NCI-H1417 treated with DMSO at 0.1 percent for 48 hours (cell line): ENCODE results near the gene ZCCHC24.

Experiments used
- DNase-seq: peaks from one replicate; lab custom pipeline; 2025; lab: John Stamatoyannopoulos, UW

Gene ZCCHC24

DNA sequence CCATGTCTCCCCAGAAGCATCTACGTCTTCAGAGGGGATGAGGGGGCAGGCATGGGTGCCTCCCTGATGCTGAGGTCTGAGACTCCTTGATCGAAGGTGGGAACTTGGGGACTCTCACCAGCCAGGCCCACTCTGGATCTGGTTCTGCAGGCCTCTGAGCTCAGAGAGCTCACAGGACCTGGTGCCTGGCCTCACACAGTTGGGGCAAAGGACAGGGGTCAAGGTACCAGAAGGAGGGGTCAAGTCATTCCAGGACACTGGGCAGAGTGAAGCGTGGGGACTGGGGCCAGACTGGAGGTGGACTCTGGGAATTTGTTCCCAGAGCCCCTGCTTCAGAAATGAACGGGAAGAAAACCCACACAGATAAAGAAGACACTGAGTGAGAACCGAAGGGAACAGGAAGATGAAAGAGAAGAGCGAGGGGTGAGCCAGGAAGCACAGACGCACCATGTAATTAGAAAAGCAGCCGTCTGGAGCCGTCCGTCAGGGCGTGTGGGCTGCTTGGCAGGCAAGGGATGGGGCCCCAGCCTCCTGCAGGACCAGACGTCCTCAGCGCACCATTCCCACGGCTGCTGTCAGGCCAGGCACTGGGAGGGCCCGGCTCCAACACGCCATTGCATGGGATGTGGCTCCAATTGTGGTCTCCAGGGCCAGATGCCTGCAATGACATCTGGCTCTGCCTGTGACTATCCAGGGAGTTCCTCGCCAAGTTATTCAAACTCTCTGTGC is 47.7 kb downstream of the ZCCHC24 start:
- DNase-seq: no peak

DNA sequence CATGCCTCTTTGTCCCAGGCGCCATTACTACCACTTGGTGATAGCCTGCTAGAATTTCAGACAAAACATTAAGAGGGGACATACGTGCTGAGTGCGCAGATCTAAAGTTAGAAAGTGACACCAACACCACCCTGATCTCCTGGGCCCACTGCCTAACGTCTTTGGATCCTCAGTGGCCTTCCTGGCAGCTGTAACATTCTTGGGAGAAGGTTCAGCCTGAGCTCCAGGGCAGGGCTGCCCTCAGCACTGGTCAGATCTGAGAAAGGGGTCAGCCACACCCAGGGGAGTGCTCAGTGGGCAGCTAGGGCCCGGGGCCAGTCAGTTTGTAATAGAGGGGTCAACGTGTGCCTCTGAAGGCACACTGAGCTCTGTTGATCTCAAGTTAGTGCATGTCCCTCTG is 48.4 kb downstream of the ZCCHC24 start:
- DNase-seq: no peak

DNA sequence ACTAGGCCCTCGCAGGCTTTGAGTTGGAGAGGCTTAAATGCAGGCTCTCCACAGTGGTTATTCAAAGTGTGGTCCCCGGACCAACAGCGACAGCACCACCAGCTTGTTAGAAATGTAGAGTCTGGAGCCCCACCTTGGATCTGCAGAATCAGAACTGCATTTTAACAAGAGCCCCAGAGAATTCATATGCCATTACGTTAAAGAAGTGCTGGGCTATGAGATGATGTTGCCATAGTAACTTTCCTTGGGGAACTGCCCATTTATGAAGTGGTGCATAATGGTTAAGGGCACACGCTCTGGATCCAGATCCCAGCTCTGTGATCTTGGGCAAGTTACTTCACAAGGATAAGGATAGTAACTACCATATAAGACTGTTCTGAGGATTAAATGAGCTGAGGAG is 48.9 kb downstream of the ZCCHC24 start:
- no peak for DNase-seq

DNA sequence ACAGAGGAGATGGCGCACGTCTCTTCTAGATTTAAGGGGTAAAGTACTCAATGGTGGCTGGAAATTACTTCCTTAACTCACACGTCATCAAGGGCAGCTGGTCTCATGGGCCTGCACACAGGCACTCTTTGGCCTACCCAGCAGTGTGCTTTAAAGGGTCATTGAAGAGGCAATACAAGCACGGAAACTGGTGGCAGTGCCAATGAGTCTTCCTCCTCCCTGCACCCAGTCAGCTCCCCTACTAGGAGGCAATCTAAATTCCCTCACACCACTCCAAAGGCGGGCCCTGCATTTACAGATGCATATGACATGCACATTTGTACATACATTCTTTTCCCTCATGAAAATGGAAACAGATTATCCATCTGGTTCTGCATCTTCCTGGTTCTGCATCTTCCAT is 50.8 kb downstream of the ZCCHC24 start:
- DNase-seq: no peak

DNA sequence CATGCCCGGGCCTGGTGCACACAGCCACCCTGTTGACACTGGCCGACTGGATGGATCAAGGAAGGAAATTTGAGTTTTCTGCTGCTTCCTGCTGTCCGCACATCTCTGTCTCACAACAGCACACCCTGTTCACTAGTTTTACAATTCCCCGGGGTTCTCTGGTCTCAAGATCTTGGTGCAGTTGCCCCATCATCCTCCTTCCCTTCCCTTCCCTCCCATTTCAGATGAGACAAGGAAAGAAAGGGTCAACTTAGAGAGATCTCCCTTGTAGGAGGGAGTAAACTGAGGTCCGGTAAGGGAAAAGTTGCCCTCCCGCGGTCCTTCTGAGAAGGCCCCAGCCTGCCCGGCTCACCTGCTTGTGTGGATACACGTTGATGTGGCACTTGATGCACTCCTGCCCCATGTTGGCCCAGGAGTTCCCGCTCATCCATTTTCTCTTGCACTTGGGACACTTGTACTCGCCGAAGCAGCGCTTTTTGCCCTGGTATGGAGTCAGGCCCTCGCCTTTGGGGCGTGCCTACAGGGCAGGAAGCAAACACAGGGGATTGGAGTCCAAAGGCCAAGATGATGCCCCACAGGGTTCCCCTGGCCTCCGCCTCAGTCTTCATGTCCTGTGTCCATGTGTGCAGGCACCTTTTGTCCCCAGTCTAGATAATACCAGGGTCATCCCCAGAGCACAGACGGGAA is 51.4 kb downstream of the ZCCHC24 start:
- DNase-seq: no peak

DNA sequence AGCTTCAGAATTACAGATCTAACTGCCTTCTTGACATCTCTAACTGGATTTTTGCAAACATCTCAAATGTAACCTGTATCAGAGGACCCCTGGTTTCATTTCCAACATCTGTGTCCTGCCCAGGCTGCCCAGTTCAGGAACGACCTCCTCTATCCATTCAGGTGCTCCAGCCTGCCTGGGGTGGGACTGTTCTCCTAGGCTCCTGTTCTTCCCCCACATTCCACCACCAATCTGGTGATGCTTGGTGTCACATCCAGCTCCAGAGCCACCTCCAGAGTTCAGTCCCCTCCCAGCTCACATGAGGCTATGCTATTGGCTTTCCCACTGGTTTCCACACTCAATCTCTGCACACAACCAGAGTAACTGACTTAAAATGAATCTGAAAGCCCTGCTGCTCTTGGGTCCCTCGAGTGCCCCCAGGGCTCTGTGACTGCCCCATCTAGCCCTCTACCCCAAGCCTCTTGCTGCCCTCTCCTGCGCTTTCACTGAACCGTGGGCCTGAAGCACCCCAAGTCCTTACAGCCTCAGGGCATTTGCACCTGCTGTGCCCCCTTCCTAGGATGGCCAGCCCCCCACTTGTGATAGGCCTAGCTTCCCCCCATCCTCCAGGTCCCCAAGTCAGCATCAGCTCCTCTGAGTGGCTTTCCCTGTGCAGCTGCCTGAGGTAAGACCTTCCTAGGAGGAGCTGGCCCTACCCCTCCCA is 52.1 kb downstream of the ZCCHC24 start:
- DNase-seq: no peak

DNA sequence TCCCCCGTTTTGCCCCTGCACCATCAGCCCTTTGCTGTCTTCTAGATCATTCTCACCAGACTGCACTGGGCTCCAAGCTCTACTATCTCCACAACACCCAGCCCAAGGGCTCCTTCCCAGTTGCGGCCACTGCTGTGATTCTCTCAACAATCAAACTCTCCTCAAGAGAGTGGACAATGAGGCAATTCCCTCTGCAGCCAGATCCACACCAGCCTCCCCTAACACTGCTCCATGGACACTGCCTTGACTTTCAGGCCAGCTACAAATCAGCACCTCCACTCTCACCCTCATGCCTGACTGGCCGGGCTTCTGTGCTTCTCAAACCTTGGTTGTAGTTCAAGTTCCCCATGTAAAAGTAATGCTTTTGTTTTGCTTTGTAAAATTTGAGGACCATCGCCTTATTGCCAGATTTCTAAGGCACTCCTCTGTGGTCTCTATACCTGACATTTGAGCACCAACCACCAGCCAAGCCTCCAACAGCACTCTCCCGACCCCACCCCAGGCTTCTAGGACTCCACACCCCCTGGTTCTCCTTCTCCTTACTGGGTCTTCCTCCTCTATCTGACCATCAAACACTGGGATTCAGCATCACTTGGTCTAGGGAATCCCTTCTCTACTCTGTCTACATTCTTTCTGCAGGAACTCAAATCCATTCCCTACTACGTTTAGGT is 52.8 kb downstream of the ZCCHC24 start:
- DNase-seq: no peak

DNA sequence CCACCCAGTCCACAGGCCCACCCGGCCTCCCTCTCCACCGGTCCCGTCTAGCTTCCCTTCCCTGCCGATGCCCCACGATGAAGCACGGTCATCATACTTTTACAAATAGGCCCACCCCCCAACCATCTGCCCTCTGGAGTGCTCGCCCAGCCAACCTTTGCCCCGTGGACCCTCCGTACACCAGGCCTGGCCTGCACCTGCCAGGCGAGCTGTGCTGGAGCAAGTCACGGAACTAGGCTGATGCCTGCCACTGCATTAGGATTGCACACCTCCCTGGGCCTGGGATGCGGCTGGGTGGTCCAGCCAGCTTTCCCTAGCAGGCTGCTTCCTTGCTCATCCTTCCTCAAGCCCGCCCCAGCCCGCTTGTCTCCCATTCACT is 53.4 kb downstream of the ZCCHC24 start:
- no peak for DNase-seq

DNA sequence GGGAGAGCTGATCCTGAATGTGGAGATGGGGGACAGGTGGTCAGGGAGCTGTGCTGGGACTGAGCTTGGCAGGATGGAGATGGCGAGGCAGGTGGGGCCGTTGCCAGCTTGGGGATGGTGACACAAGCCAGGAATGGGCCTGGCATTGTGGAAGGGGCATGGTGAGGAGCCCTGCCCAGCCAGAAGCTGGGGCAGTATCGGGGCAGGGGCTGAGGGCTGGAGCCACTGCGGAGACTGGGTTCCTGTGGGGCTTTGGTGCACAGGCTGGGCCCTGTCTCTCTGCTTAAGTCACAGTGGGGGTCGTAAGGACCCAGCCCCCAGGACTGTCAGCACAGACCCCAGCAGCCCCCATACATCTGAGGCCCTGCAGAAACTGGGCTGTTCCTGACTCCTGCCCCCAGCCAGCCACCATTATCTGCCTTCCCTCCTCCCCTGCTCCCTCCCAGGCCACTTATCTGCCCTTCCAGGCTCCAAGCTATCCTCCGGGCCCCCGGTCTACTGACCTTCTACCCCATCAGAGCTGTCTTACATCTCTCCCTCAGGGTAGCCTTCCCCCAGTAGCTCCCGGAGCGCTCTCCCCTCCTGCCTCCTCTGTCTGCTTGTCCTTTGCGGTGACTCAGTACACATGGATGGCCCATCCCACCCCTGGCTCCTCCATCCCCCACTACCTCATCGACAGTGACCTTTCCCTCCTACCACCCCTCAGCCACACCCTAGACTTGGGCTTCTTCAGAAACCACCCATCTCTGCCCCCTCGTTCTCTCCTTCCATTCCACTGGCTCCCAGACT is 54.0 kb downstream of the ZCCHC24 start:
- DNase-seq: no peak

DNA sequence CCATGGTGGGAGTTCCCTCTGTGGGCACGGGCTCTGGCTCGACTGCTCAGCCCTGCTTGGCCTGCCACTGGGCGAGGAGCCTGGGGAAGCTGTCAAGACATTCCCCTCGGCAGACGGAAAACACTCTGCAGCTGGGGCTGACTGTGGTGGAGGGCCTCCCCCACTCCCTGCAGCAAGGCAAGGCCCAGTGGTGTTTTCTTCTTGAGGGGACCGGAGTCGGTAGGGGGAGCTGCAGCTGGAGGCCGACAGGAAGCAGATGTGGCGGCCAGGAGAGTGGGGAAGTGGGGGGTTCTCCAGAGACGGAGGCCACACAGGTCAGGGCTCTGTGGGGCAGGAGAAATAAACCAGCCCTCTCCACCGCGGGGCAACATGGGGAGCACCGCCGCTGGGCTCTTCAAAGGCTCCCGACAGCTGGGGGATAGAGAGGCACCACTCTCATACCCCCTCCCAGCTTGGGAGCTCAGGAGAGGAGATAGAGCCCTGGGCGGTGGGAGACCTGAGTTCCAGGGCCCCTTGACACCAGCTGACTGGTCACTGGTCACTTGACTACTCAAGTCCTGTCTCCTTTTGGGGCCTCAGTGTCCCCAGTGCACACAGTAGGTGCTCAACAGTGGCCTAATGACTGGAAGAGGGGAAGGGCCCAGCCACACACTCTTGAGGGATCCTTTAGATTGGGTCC is 54.7 kb downstream of the ZCCHC24 start:
- no peak for DNase-seq

DNA sequence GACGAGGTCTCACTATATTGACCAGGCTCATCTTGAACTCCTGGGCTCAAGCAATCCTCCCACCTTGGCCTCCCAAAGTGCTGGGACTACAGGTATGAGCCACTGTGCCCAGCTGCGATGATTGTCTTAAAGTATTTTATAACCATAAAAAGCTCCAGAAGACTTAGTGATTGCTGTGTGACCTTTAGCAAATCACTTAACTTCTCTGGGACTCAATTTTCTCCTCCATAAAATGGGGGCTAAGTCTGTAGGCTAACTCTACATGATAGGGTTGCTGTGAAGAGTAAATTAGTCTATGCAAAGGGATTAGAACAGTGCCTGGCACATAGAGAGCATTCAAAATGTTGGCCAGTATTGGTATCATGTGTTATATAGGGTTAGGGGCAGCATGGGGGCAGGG is 55.4 kb downstream of the ZCCHC24 start:
- no peak for DNase-seq

DNA sequence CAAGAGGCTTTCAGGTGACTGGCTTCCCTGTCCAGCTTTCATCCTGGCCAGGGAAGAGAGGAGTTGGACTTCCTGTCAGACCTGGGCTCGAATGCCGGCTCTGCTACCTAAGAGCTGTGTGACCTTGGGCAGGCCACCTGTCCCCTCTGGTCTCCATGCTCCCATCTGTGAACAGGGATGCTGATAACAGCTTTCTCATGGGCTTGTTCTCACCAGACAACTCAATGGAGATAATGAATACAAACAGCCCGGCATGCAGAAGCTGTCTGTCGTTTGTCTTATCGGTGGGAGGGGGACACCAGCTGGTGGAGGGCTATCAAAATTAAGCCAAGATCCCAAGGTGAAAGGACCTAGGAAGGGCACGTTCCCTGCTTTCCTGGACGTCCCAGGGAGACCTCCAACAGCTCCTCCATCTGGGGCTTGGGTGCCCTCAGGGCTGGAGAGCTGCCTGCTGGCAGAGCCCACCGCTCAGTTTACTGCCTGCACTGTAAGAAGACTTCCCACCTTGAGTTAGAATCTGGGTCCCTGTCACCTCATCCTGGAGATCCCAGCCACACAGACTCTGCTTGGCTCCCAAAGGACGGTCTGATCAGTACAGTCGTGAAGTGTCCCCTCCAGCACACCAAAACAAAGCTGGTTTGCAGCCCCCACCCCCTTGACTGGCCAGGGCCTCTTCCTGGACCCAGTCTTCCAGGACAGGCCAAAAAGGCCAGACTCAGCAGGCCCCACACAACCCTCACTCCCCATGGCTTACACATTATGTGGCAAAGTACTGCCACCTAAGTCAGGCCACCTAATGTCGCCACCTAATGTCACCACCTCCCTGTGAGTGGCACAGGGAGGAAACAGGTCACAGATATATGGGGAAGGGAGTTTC is 57.2 kb downstream of the ZCCHC24 start:
- DNase-seq: no peak

DNA sequence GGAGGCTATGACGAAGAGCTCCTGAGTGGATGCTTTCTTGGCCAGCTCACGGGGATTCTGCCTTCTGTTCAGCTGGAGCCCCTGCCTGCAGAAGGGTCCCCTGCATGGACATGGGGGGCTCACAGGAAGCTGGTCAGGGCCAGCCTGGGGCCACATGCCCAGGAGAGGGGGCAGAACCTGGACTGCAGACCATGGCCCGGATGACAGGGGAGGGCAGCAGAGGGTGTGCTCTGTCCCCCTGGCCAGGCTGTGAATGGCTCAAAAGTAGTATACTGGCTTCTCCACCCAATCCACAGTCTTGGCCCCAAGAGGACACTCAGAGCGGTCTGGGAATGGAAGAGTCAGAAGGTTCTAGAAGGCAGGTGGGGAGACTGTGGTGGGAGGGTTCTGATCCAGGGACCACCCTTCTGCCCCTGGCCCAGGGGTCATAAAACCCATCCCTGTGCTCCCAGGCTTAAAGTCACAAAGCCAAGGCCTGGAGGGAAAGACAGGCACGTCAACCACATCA is 57.9 kb downstream of the ZCCHC24 start:
- DNase-seq: no peak

DNA sequence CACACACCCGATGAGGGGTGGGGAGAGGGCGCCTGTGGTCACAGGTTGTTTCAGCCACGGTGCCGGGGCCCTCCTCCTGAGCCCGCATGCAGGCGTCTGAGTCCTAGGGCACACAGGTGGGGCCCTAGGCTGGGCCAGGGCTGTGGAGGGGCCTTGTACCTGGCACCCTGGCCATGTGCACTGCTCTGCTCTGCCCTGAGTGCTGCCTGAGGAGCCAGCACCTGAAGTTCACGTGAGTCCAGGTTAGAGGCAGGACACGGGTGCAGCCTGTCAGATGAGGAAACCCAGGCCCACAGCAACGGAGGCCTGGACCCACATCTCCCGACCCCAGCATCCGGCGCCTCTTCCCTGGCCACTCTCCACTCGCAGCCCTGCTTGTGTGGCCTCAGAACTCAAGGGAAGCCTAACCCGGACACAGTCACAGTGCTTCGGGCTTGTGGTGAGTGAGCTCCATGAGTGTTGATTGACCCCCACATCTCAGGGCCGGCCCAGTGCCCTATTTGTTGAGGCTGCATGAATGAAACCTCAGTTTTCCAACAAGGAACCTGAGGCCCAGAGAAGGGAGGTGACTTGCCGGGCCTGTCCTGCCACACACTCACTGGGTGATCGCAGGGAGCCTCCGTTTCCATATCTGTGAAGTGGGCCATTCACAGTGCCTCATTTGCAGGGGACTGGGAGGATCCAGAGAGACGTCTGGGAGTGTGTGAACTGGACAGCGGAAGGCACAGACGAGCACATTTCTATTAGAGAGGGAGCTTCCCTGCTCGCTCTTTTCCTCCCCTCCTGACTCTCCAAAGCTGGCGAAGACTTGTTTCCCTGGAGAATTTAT is 58.6 kb downstream of the ZCCHC24 start:
- DNase-seq: no peak

DNA sequence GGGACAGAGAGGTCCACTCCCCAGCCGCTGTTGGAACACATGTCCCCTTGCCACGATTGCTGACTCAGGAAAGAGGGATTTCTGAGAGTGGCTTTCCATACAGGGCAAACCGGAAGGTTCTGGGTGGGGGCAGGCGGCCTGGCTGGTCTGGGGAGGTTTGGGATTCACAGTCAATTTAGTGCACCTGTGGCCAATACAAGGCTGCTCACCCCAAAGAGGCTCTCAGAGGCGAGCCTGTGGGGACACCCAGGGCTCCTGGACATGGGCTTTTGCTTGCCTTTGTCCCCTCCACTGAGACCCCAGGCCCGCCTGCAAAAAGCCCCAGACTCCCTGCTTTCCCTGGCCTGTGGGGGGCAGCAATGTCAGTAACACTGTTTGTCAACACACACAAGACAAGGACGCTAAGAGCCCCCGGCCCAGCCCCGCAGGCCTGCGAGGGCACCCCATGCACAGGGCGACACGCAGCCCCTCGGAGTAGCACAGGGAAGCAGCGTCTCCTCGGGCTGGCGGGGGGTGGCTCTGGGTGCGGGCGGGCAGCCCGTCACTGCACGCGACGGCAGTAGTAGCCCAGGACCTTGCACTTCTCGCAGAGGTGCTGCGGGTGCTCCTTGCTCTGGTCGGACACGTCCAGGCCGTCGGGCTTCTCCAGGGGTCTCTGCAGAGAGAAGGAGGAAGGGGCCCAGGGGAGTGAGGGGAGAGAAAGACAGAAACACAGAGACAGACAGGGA is 59.5 kb downstream of the ZCCHC24 start:
- no peak for DNase-seq

DNA sequence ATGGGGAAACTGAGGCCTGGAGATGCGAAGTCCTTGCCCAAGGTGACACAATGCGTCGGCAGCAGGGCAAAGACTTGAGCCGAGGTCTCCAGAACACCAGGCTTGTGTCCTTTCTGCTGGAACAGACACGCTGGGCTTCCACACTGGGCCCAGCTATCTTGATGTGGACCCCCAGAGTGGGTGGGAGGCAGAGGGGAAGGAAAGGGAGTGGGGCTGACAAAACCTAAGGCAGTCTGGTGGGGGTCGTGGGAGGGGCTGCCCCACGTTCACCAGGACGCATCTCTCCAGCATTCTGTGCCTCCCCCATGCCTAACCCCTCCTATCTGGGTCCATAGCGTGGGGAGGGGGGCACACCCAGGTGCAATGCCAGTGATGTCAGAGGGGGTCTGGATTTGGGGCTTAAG is 60.0 kb downstream of the ZCCHC24 start:
- no peak for DNase-seq

DNA sequence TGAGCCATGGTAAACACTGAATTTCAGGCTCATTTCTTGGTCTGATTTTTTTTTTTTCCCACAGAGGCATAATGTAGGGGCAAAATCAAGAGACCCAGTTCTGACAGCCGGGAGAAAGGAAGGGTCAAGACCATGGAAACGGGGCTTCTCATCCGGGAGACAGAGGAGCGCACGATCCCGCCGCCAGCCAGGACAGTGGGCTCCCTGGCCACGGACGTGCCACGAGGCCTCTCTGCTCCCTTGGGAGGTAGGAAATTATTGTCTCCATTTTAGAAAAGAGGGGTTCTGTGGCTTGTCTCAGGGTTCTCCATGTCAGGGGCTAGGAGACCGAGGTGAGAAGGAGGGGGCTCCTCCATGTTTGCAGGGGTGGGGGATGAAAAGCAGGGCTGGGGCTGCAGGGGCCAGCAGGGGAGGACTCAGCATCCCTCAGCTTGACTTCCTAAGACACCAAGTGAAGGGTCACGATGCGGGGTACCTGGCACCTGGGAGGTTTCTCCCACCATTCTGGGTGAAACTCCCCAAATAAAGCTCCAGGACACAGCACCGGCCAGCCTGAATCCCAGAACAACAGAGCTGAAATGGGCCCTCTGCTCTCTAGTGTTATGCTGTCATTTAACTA is 60.5 kb downstream of the ZCCHC24 start:
- no peak for DNase-seq

DNA sequence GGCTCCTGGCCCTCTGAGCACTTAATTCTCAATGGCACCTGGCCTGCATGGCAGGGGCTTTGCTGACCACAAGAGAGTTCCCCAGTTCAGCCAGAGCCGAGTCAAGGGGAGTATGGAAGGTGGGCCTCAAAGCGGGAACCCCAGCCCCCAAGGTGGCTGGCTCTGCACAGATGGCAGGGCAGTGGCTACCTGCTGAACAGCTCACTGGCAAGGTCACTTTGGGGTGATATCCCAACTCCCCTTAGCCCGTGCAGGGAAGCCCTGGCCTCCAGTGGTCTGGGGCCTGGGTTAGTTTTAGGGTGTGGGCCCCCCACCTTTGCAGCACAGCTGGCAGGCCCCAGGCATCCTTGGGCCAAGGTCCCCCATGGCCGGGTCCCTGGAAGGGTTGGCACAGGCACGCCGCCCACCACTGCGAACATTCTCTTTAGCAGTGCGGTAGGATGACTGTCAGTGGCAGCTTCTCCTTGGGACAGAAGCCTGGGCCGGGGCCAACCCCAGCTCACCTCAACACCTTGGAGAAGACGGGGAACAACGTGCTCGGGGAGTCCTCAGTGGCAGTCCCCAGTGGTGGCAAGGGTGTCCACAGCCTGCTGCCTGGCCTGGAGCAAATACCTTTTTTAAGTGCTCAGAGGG is 61.3 kb downstream of the ZCCHC24 start:
- DNase-seq: no peak
